Subcutaneous adipose tissue (tissue), 4 donors: ENCODE data around the gene NISCH. TPM values are rescaled to one million over a fixed set of nuclear protein-coding genes. Genes with fewer than 3 reads are reported as not detected.

Experiments
- total RNA-seq, 4 donors: library from RNA; depleted of rRNA; stranded (reverse); fragments of >200 nt; gene quantifications; one replicate each; pipeline ENCODE4 v1.1.0, GENCODE V29; 2016
- TF ChIP-seq, protein P1 (sequence below): fragments of 450-650 bp; IDR thresholded peaks from one replicate; pipeline ENCODE4 v1.5.1; 2016; ENCODE audit warnings: low read depth, mild to moderate bottlenecking, control low read depth, antibody characterized with exemption, moderate library complexity

Gene NISCH
- total RNA-seq, 4 donors from 2014 or later: 52.7 to 105 (median 71.5) TPM

DNA sequence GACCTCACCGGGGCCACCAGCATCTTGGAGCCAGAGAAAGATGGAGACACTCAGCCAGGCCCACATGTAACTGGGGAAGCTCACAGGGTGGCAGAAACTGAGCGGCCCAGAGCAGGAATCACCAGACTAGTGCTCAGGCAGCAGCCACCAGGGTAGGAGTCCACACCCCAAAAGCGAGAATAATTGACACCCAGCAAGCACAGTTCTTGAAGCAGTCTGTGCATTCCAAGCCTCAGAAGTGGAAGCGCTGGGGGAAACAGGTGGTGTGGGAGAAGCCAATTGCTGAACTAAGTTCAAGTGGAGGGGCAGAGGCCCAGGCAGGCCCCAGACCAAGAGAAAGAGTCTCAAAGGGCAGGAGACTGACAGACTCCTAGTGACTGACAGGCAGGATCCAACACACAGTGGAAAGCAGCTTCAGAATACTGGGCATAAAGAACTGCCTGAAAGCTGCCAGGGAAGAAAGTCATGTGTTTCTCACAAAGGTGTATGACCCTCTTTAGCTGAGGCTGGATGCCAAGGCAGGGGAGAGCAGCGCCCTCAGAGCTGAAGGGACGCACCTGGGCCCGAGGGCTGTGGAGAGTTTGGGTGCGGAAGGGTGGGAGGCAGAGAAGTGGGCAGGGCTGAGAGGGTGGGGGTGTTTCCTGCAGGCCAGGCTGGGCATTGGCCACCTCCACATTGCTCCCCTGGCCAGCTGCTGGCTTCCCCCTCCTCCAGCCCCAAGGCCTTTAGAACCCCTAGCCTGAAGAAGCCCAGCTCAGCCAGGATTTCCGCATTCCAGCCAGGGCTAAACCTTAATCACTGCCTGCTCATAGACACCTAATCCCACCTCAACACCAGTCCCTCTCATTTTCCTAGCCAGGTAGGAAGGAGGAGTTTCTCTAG lies 70.5 kb downstream of the NISCH start:
- TF ChIP-seq, protein P1, sequence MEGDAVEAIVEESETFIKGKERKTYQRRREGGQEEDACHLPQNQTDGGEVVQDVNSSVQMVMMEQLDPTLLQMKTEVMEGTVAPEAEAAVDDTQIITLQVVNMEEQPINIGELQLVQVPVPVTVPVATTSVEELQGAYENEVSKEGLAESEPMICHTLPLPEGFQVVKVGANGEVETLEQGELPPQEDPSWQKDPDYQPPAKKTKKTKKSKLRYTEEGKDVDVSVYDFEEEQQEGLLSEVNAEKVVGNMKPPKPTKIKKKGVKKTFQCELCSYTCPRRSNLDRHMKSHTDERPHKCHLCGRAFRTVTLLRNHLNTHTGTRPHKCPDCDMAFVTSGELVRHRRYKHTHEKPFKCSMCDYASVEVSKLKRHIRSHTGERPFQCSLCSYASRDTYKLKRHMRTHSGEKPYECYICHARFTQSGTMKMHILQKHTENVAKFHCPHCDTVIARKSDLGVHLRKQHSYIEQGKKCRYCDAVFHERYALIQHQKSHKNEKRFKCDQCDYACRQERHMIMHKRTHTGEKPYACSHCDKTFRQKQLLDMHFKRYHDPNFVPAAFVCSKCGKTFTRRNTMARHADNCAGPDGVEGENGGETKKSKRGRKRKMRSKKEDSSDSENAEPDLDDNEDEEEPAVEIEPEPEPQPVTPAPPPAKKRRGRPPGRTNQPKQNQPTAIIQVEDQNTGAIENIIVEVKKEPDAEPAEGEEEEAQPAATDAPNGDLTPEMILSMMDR: no peak

DNA sequence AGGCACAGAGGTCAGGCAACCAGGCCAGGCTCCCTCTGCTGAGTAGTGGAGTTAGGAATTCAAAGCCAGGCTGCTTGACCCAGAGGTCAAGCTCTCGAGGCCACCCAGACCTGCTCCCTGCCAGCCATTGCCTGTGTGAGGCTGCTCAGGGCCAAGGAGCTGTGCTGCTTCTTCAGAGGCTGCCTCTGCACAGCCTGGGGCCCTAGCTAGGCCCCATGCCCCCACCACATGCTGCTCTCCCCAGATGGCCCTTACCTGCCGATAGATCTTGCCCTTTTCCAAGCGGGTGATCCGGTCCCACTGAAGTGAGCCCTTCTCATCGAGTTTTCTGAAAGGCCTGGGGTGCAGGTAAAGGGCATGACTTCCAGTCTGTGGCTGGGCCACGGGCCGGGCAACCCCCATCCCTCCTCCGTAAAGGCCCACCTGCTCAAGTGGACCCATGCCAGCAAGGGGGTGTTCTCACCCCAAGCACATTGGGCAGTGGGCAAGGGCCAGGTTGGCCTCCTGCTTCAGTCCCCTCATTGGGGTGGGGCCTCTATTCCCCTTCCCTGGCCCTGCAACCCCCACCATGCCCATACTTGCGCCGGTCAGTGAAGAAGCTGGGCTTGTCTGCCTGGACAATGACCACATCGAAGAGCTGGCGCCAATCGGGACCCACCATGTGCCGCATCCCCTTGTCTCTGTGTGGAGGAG lies 71.8 kb downstream of the NISCH start:
- TF ChIP-seq, protein P1: no peak

- TF ChIP-seq, protein P1: no peak
These were observed 72.6 kb downstream of the NISCH start for GRCh38 chr3:52527732-52528585.

DNA sequence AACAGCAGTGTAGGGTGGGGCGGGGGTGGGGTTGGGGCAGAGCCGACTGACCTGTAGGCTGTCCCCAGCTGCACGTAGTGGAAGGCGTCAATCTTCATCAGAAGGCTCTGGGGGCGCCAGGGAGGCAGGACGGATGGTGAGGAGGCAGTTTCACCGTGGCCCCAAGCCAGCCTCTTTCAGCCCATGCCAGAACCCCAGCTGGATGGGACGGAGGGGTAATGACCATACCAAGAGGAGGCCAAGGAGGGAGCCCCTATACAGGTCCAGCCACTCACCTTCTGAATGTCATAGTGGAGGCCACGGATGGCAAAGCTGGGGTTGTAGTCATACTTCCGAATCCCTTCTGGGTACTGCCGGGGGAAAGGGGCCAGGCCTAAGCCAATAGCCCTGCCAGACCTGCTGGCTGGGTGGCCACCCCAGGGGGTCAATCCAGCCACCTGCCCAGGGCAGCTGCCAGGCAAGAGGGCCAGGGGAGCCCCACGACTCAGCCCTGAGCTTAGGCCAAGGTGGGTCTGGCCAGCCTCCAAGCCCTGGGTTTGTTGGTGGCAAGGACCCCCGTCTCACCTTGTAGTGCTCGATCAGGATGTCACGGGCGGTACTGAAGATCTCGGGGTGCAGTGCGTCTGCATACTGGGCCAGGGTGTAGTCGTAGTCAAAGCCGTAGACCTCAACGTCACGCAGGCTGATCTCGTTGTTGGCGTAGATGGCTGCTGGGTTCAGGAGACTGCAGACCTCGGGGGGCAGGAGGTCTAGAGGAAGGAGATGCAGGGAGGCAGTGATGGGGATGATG lies 73.4 kb downstream of the NISCH start:
- TF ChIP-seq, protein P1: no peak

DNA sequence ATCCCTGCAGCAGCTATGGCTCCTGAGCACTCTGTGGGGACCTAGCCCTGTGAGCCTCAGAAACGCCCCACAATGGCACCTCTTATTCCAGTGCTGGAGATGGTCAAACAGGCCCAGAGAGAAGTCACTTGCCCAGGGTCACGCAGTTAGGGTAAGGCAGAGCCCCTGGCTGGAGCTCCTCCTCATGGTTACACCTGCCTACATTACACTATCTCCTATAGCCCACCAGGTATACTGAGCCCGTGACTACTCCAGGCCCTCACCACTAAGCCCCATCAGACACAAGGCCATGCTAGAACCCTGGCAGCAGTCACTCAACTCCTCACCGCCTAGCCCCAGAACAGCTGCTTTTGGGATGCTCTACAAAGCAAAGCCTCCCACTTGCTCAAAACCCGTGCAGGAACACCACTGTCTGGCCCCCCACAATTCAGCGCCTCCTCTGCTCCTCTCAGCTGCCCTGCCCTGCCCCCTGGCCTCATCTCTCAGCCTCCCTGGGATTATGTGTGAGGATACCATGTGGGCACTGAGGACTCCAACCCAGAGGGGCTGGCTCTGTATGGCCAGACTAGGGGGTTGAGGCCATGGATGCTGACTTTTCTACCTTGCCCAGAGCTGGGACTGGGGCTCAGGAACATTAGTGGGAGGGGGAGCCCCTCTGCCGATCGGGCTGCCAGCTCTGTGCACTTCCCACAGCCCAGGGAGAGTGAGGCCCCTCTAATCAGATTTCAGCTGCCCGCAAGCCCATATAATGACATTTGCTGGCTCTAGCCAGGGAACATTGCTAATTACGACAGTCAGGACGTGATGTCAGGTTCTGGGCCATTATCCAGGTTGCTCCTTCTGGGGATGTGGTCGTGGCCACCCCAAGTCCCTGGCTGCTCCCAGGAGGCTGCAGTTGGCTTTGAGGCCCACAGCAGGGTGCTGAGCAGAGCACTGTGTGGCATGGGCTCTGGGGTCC lies 74.3 kb downstream of the NISCH start:
- TF ChIP-seq, protein P1: no peak
